HG03135 (cell line): ENCODE measurements around the gene WNT5A.

Source experiments
- ATAC-seq: cut with Tn5 transposase; IDR thresholded peaks from one replicate; pipeline ENCODE4 v1.9.1; 2021; ENCODE audit warnings: mild to moderate bottlenecking, moderate library complexity; ENCODE audit not compliant: unreplicated experiment

The WNT5A gene

DNA sequence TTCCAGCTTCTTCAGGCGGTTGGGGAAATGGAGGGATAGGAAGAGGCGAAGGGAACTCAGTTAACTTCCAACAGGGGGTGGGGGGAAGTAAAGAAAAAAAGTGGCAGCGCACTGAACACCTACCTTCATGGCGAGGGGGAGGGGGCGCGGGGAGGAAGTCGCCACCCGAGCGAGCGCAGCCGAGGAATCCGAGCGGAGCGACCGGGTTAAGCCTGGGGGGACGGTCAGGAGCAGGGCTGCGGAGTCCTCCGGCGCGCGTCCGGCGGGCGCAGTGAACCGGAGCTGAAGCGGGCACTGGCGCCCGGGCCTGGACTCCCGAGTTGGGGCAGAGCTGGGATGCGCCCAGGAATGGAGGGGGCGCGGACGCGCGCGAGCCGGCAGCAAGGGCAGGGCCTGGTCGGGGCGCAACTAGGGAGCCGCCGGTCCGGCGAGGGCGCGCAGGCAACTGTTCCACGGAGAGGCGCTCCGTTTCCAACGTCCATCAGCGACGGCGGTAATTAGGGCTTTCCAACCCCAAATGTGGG lies at the start of gene WNT5A:
Gene WNT5A (minus strand): TSS at position 450 of the 524 bp plus-strand sequence. CDS start 321 bp downstream, at position 129.
- no peak for ATAC-seq

DNA sequence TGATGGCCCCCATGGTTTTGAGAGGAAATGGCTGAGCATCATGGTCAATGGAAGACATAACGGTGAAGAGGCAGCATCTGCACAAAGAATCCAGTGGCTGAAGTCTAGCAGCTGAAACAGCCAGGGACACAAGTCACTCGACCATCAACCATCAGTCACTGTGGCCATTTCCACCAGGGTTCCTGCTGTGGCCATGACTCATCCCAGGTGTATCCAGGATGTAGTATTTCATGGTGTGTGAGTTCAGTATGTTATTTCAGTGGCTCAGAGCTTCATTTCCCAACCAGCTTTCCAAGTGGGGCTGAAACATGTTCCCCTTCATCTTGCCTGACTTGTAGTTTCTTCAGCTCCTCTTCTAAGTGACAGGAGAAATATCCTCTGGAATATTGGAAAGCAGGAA lies 47.8 kb upstream of the WNT5A start:
- no peak for ATAC-seq

DNA sequence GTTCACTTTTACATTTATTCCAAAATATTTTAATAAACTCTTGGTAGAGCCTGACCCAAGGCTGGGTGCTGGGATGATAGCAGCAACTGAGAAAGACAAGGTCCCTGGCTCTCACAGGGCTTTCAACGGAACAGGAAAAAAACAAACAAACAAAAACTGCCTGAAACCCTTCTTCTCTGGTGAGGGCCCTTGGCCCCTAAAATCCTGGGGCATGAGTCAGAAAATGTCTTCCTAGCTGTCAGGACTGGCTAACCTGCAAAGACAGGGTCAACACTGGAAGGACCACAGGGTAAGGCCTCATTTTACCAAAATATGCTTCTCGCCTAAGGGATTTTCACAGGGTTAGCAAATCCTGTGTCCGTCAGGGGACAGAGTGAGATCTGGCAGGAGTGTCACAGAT lies 45.7 kb upstream of the WNT5A start:
- no peak for ATAC-seq

DNA sequence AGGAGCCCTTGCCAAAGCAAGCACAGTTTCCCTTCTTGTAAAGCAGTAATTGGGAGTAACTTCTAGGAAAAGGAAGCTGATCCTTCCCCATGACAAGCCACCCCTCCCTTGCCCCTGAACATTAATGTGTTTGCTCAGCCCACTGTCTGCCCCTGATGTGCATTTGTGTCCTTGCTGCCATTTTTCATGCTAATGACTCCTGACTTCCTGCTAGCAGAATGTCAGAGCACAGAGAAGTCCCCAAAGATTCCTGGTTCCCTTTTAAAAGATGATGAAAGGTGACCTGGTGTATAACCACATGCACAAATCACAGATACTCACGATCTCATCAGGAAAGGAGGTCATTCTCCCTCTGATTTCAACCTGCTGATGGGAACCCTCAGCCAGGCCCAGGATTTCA lies 44.2 kb upstream of the WNT5A start:
- no peak for ATAC-seq

DNA sequence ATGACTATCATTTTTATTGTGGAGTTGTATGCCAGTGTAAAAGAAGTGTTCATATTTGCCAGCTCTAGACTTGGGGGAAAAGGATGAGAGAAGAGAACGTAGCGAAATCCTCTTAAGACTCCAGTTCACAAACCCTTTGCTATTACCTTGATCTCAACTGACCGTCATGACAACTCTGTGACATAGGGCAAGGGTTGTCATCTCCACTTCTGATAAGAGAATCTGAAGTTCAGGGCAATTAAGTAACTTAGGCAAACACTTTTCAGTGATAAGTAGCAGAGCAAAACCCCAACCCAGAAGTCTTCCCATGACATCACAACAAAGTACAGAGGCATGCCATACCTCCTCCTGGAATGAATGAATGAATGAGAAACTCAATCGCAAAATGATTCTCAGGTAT lies 40.3 kb upstream of the WNT5A start:
- no peak for ATAC-seq

DNA sequence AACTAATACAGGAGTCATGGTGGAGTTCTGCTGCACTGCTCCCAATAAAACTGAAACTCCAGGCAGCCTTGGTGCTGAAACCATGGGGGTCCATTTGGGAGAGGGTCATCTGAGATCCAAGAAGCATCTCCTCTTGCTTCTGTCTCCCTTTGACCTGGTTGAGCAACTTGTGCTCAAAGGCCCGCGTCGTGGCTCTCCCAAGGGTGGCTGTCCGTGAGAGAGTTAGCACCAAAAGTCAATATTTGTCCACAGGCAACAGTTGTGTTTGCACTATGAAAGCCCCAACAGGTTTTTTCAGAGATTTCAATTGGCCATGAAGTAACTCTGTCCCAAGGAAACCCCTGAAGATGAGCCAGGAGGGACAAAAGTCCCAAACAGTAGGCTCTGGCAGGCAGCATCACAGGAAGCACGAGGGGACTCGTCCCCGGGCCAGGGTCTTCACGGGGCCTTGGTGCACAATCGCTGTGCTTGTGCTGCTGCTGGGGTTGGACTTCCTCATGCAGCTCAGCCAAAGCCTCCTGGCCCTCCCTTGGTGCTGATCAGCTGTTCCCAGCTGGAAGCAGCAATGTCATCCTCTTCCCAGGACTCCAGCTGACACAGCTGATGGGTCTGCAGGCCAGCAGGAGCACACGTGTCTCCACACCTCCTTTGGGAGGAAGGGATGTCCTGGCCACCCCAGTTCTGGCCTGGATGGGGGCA lies 39.4 kb upstream of the WNT5A start:
- ATAC-seq = no peak

DNA sequence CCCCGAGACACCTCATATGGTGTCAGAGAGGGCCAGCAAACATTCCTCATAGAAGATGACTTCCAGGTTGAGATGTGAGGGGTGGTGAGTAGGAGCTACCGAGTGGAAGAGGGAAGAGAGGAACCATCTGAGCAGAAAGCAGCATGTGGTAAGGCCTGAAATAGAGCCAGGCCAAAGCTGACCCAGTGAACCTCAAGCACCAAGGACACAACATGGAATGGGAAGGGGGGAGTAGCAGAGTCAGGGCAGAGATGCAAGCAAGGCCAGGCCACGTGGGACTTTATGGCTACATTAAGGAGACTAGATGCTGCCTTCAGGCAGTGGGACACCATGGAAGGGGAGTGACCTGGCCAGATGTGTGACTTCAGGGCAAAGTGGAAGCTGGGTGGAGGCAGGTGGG lies 38.3 kb upstream of the WNT5A start:
- no peak for ATAC-seq

DNA sequence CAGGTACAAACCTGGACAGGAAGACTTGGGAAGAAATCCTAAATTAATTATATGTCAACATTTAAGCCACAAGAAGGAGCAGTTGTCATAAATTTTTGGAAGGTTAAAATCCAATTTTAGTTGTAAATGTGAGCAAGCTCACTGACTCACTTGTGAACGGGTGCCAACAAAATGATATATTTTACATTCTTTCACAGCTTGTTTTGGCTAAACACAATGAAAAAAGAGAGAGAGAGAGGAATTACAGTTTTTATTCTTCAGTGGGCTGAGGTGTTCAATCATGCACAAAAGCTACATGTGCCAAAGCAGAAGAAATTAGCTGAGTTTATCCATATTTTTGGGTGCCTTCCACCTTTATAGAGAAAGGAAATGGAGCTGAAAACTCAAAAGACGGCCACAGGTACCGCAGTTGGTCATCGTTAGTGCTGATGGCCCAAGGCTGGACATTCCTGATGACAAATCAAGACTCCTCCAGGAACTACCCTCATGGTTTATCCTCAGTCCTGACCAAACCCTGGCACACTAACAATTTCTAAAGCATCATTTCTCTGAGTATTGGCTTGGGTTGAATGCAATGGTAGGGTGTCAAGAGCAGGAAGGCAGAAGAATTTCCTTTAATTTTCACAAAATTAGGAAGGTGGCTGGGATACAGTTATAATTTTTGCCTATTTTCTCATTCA lies 37.6 kb upstream of the WNT5A start:
- no peak for ATAC-seq

DNA sequence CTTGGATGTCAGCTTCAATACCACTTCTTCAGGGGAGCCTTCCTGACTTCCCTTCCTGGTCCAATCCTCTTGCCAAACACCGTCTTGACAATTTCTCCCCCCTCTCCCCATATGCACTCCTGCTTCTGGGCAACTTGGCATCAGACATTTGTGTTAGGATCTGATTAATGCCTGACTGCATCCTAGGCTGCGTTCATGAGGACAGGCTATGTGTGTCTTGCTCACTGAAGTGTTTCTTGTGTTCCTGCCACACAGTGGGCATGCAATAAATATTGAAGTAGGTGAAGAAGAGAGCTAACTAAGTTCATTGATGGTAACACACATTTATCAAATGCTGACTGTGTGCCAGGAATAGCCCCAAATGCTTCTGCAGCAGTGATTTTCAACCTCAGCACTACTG lies 36.4 kb upstream of the WNT5A start:
- no peak for ATAC-seq

DNA sequence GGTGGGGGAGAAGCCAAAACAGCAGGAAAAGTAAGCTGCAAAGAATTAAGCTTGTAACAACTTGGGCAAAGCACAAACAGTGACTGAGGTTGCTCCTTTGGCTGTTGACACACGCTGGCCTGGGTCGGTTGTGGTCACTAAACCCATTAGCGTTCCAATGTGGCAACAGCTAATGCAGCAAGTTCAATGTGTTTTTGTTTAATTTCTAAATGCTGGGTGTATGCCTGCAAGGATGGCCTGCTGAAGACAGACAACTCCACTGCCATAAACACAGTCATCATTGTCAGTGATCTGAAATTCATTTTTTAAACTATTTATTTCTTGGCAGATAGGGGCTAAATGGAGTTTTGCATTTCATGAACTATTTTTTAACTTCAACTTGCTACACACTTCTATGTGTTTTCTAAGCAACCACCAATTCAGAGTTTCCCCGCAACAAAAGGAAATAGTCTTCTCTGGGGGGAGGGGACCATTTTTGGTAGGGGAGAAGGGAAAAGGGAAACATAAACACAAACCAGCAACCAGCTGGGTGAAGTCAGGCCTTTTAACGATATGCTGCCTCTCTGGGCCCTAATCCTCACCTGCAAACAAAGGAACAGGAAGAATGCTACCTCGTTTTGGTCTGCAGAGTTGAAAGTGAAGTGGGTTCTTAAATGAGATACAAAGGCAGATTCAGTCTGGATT lies 34.8 kb upstream of the WNT5A start:
- ATAC-seq = no peak

DNA sequence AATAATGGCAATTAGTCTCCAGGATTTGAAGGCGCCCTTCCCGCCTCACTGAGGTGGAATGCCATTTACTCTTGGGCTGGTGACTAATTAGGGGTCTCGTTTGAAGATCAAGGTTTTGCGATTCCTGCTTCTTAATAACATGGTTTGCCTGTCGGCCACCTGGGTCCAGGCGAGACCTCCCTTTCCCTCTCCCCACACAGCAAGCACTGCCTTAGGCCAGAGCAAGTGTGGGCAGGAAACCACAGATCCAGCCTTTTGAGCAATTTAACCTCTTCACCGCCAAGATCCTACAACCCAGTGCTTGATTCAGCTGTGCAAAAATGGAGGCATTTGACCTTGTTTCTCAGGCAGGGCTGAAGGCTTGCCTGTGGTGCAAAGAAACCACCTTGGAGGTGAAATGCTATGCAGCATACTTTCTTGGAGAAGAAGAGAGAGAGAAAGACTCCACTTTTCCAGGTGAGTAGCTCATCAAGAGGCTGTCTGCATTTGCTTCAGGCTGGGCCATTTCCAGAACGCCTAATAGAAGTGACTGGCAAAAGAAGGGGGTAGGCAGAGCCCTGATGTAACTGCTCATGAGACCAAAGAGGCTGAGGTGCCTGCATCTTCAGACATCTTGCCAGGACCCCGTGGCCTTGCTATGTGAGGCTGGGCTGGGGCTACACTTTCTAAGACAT lies 34.1 kb upstream of the WNT5A start:
- no peak for ATAC-seq

DNA sequence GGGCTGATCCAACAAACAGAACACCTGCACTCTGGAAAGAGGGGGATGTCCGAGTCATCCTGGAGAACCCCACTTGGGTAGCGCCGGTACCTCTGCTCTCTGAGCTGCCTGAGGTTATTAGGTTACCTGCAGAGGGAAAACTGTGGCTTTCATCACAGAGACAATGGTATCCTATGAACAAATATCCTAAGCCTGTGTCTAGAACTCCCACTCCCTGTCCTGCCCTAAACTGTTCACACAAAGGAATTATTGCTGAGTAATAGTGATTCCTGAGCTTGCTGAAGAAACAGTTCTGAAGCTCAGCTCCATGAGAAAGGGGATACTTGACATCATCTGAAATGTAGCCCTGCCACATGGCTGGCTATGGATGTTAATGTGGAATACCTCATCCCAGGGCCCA lies 31.9 kb upstream of the WNT5A start:
- no peak for ATAC-seq

DNA sequence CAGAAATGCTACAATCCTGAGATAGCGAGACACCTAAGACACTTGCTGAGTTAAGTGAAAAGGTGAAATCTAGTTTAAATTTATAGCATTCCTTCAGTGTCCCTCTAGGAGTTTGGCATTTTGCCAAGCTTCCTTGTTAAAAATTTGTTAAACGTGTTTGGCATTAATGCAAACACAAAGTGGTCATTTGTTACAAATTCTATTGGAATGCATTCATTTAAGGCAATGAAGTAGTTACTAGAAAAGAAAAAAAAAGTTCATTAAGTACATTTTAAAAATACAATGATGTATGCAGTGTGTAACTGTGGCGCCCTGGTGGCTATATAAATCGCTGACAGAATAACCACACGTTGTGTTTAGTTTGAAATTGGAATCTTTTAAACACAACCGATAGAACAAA lies 31.3 kb upstream of the WNT5A start:
- no peak for ATAC-seq

DNA sequence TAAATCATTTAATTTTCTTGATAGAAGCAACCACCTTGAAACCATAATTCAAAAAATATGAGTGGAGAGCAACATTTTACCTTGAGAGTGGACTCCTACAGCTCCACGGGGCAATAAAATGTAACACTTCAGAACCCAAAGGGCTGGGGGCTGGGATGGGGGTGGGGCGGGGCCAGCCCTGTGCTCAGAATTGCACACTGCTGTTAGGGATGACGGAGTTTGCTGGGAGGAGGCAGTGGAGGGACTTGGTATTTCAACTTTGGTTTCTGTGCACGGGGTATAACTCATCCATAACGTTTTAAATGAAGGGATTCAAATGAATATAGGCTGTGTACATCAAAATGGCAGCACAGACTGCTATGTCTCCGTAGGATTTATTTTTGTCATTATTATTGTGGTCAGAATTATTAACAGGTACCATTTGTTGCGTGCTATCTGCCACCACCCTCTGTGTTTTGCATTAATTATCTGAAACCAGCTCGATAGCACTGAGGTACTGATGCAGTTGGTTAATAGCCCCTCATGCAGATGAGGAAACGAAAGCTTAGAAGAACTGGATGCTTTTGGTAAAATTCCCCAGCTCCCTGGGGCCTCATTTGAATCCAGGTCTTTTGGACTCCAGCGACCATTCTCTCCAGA lies 29.4 kb upstream of the WNT5A start:
- no peak for ATAC-seq

DNA sequence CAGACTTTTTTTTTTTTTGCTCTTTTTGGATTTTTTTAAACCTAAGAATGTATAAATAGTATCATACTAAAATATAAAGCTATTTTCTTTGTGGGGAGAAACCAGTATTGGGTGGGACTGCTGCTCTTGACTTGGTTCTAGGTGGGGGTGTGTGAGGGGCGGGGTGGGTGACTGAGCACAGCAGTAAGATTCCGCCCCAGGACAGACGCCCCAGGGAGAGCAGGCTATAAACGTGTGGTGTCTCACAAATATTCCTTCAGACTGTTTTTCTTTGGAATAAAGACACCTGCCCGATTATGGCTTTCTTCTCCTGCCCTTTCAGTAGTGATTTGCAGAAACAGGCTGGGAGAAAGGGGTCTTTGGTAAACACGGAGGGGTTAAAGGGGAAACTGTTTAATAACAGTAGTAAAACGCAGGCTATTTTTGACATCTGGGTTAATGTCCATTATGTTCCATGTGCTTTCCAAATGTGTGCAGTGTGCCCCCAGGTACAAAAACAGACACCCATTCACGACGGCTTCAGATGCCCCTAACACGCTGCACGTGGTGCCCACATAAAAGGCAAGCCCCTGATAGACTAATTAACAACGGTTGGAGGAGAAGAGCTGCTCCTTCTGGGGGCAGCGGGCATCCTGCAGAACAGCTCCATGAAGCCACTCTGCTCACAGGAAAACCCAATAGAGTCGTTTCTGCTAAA lies 28.6 kb upstream of the WNT5A start:
- no peak for ATAC-seq

DNA sequence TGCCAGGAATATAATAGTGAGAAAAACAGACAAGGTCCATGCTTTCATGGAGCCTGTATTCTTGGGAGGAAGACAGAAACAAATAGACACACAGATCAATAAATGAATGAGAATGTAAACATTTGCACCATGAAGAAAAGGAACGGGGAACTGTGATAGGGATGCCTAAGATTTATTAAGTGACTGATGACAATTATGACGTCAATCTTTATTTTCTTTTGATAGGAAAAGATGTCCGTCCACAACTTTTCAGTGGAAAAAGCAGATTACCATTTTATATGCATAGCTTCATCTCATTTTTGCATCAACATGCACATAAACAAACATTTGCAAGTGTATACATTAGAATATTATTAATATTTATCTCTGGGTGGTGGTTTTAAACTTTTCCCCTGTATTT lies 27.9 kb upstream of the WNT5A start:
- no peak for ATAC-seq

DNA sequence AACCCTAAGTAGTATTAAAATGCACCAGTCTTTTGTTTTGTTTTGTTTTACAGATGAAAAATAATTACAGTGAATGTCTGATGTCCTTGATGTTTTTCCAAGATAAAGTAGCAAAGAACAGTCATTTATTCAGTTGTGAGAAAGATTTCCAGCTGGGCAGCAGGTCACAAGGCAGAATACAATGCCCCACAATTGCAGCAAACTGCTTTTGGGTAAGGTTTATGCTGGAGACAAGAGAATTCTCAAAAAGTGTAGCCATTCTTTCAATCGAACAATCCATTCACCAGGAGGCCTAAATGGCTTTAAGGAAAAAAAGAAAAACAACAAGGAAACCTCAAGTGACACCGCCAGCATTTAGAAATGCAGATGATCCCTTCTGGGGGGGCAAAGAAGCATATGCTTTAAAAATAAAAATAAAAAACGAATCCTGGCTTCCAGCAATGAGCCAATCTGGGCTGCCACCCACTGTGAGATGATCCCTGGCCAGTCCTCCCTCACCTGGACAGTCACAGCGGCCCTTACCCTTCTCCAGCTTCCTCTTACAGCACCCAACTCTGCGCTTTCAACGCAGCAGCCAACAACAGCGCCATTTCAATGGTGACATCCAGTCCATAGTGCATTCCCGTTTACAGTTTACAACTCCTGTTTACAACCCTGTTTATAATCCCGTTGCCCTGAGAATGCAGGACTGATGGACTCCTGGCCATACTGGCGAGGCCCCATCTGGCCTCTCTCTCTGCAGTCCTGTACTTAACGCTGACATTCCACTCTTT lies 25.7 kb upstream of the WNT5A start:
- ATAC-seq = no peak

DNA sequence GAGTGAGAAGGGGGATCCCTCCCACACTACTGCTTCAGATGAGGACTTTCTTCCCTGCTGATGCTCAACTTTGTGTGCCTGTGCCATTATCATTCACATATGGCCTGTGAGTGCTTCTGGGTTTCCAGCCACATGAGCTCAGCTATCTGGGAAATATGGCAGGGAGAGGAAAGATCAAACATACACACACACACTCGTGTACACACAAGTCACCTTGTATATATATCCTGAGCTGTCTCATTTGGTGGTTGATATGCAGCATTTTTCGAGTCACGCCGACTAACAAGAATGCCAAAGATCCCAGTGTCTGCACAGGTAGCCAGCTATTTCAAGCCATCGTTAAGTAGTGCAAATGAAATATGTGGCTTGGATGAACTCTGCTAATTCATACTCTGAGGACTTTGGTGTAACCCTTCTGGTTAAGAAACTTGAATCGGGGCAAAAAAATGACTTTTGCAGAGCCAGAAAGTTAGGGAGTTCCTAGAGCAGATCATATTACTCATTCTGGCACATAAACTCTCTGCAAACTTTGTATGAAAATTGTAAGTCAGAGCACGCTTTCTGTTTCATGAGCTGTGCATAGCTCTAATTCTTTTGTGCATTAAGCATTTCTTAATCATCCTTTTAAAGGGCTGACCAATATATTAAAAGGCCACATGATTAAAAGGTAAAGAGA lies 24.9 kb upstream of the WNT5A start:
- ATAC-seq = no peak

DNA sequence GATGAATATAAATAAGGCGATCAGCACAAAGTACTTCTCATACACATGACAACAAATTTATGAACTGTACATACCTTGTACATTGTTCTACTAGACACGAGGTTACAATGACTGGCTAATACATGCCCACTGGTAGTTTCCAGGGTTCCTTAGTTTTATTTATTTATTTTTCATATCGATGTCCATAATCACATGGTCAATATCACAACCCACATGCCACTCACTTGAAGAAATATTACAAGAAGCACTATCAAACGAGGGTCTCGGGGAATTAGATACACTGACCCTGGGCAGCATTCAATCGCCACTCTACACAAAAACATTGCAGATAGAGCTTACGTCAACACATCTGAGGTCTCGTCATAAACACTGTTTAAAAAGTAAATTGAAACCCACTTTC lies 21.2 kb upstream of the WNT5A start:
- ATAC-seq = no peak
